Uterus (tissue), 4 donors: ENCODE data around the gene OXNAD1. TPM values are rescaled to one million over a fixed set of nuclear protein-coding genes. Genes with fewer than 3 reads are reported as not detected.
"Not testable (repeated sequence)": the region's sequence is repeated elsewhere in the genome, so short reads cannot be mapped to it uniquely, and the experiment has no call there.

Experiments used
- DNase-seq, 2 donors: peaks; one replicate each; pipeline ENCODE4 v3.0.0-alpha.2; 2019 to 2020
- H3K27ac ChIP-seq, 2 donors: fragments of 200-600 bp; sonication (generic); 1 replicate in 1 of 2; 2 replicates in 1 of 2; pipeline ENCODE4 v1.5.1; 2016 to 2018
- H3K27me3 ChIP-seq, 2 donors: fragments of 200-600 bp; sonication (generic); one replicate each; pipeline ENCODE4 v1.5.1; 2018 to 2019; ENCODE audit warnings: control low read depth in 1 of 2
- H3K36me3 ChIP-seq, 2 donors: fragments of 200-600 bp; sonication (generic); one replicate each; pipeline ENCODE4 v1.5.1; 2019; ENCODE audit warnings: control low read depth in 1 of 2
- H3K4me1 ChIP-seq, 2 donors: fragments of 200-600 bp; sonication (generic); one replicate each; pipeline ENCODE4 v1.5.1; 2018 to 2019; ENCODE audit warnings: control low read depth in 1 of 2
- H3K4me3 ChIP-seq, 2 donors: fragments of 200-600 bp; sonication (generic); 1 replicate in 1 of 2; 2 replicates in 1 of 2; pipeline ENCODE4 v1.5.1; 2018 to 2019; ENCODE audit warnings: mild to moderate bottlenecking in 1 of 2
- H3K9me3 ChIP-seq, 2 donors: fragments of 200-600 bp; sonication (generic); one replicate each; pipeline ENCODE4 v1.5.1; 2019; ENCODE audit warnings: control low read depth in 1 of 2
- CTCF ChIP-seq, 4 experiments: fragments of 200-600 bp in 2 of 4; fragments of 450-650 bp in 2 of 4; sonication (generic) in 2 of 4; IDR thresholded peaks; one replicate each; pipeline ENCODE4 v1.5.1; 2016 to 2019; ENCODE audit warnings: antibody characterized with exemption in 4 of 4, mild to moderate bottlenecking in 2 of 4, moderate library complexity in 1 of 4
- POLR2A ChIP-seq, 2 donors: fragments of 450-650 bp; IDR thresholded peaks; one replicate each; pipeline ENCODE4 v1.6.1; 2016; ENCODE audit warnings: antibody characterized with exemption in 2 of 2, mild to moderate bottlenecking in 1 of 2, moderate library complexity in 1 of 2
- intact Hi-C: fragments of 100-400 bp; cut with DNase I; formaldehyde crosslinking; loops from one replicate; pipeline ENCODE4 v1.15.1; 2023; ENCODE audit warnings: low total_unique reads
- total RNA-seq, 4 donors: library from RNA; depleted of rRNA in 3 of 4; stranded (reverse); fragments of >200 nt in 3 of 4; gene quantifications; one replicate each; pipeline versions ENCODE4 v1.1.0 to v1.2.4, GENCODE V29; 2014 to 2023
- donor health status: DM: yes; HTN: yes; CAD: no.

Gene OXNAD1
- total RNA-seq, 4 donors from 2014 or later, result 14.7 to 33.2 (median 32.3) TPM

GRCh38 chr3:16304061-16305010, 39.3 kb downstream of the OXNAD1 start:
- H3K36me3 ChIP-seq, result no peaks in the 10 kb centered on the region
- H3K4me1 ChIP-seq, result peaks cover 0 to 7% of the 10 kb centered on the region in 2 donors
- no peaks in the 10 kb centered on the region for H3K27me3 ChIP-seq
- TF ChIP-seq POLR2A (IDR thresholded peaks at IDR 0.05) (no peak), CTCF (IDR thresholded peaks at IDR 0.05) (no peak)
- H3K4me3 ChIP-seq, result no peak overlapping the region
- no peak for DNase-seq
- H3K27ac ChIP-seq, result peak overlapping the region in 1 of 2 donors; percentile 48
- intact Hi-C loops, result no loop called here
- H3K9me3 ChIP-seq, result no peaks in the 10 kb centered on the region

DNA sequence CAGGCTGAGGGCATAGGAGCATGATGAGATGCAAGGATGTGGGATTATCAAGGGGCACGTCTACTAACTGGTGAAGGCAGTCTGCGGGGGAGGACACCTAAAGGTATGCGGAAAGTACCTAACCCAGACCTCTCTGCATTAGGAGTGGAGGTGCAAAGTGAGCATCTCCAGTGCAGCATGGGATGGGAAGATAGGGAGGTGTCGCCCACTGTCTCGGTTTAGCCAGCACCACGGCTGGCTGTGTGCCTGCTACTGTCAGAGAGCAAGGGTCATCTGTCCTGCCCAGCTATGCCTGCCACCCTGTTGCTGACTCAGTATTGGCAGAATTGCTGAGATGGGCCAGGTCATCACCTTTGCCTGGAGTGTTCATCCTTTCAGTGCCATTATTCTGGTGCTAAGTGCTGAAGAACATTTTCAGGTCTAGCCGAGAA, 40.1 kb downstream of the OXNAD1 start:
- TF ChIP-seq POLR2A (IDR thresholded peaks at IDR 0.05), result no peak
- no peak for TF ChIP-seq CTCF (IDR thresholded peaks at IDR 0.05)
- Histone ChIP-seq H3K4me3 (no peak overlapping the region), H3K9me3 (no peaks in the 10 kb centered on the region), H3K4me1 (peaks cover 0 to 7% of the 10 kb centered on the region in 2 donors), H3K27me3 (no peaks in the 10 kb centered on the region), H3K36me3 (no peaks in the 10 kb centered on the region), H3K27ac (no peak overlapping the region)
- intact Hi-C loops, result no loop called here
- no peak for DNase-seq

DNA sequence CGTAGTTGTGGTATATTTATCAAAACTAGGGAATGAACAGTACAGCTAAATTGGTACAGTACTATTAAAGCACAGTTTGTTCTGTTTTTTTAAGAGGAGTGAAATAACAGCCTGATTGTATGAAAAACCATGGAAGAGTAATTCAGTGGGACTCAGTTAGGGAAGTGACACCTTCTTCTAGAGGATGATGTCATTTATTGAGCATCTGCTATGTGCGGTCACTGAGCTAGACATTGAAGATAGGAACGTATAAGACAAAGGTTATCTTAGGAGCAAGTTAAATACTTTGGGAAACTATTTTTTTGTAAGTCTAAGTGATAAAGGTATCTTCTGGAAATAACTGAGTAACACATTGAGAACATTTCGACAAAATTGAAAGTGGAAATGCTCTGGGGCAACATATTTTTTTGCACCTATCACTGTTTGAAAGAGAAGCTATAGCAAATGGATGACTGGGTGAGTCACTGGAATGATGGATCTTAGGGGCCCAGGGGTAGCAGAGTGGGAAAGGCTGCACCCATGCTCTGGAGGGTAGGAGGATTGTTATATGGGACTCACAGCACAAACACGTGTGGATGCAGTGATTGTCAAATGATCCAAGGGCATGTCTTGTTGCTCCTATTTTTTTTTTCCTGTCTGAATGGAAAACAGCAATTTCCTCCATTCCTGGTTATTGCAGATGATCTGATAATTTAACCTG, 43.0 kb downstream of the OXNAD1 start:
- Histone ChIP-seq H3K4me3 (no peak overlapping the region), H3K36me3 (no peaks in the 10 kb centered on the region), H3K27ac (no peak overlapping the region), H3K4me1 (peaks cover 0 to 5% of the 10 kb centered on the region in 2 donors), H3K27me3 (no peaks in the 10 kb centered on the region), H3K9me3 (no peaks in the 10 kb centered on the region)
- no peak for DNase-seq
- intact Hi-C loops, result no loop called here
- no peak for TF ChIP-seq CTCF (IDR thresholded peaks at IDR 0.05)
- no peak for TF ChIP-seq POLR2A (IDR thresholded peaks at IDR 0.05)

DNA sequence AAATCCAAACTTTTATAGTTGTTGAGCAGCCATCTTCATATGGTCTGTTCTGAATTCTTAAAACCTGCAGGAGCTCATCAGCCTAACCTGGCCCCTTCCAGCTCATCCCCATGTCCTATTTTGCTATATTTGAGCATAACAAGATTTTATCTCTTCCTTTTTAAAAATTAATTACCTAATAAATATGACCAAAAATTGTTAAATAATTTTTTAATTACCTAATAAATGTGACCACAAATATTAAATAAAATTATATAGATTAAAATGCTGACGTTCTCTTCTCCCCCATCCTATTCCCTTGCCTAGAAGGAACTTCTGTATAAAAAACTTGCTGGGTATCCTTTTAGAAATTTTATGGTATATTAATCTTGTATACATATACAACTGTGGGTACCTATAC, 43.7 kb downstream of the OXNAD1 start:
- H3K4me1 ChIP-seq, result no peaks in the 10 kb centered on the region
- H3K9me3 ChIP-seq, result no peaks in the 10 kb centered on the region
- intact Hi-C loops, result no loop called here
- no peaks in the 10 kb centered on the region for H3K36me3 ChIP-seq
- DNase-seq, result no peak
- H3K4me3 ChIP-seq, result no peak overlapping the region
- no peaks in the 10 kb centered on the region for H3K27me3 ChIP-seq
- TF ChIP-seq CTCF (IDR thresholded peaks at IDR 0.05) (no peak), POLR2A (IDR thresholded peaks at IDR 0.05) (no peak)
- no peak overlapping the region for H3K27ac ChIP-seq

DNA sequence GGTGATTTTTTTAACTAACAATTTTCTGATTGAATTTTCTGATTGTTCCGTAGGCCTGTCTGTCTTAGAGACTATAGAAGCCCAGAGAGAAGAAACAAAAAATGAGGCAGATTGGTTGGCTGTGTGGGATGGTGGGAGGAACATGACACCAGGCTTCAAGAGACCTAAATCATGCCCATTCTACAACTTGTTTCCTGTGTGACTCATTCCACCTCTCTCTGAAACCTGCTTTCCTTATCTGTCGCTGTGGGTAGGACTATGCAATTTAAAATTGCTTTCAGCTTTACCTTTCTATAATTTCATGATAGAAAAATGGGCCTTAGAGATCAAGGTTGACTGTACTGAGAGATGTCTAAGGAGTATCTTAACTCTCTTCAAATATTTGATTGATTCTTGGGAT, 44.5 kb downstream of the OXNAD1 start:
- Histone ChIP-seq H3K36me3 (no peaks in the 10 kb centered on the region), H3K4me3 (no peak overlapping the region), H3K27ac (peak overlapping the region in 1 of 2 donors; percentile 18), H3K9me3 (no peaks in the 10 kb centered on the region), H3K27me3 (no peaks in the 10 kb centered on the region), H3K4me1 (no peaks in the 10 kb centered on the region)
- TF ChIP-seq CTCF (IDR thresholded peaks at IDR 0.05), result no peak
- TF ChIP-seq POLR2A (IDR thresholded peaks at IDR 0.05), result no peak
- DNase-seq, result no peak
- intact Hi-C loops, result no loop called here

GRCh38 chr3:16310486-16310885, 45.5 kb downstream of the OXNAD1 start:
- H3K4me3 ChIP-seq, H3K9me3 ChIP-seq, H3K36me3 ChIP-seq, H3K27me3 ChIP-seq, DNase-seq, intact Hi-C loops, H3K4me1 ChIP-seq: not testable (repeated sequence)
- peak overlapping the region in 1 of 2 donors; percentile 14 for H3K27ac ChIP-seq
